GM21619 (cell line): ENCODE data around the gene ANP32B.
"Not testable (repeated sequence)": the region's sequence is repeated elsewhere in the genome, so short reads cannot be mapped to it uniquely, and the experiment has no call there.

Experiments
- ATAC-seq: cut with Tn5 transposase; IDR thresholded peaks from one replicate; pipeline ENCODE4 v1.9.1; 2021; ENCODE audit not compliant: unreplicated experiment

The ANP32B gene

DNA sequence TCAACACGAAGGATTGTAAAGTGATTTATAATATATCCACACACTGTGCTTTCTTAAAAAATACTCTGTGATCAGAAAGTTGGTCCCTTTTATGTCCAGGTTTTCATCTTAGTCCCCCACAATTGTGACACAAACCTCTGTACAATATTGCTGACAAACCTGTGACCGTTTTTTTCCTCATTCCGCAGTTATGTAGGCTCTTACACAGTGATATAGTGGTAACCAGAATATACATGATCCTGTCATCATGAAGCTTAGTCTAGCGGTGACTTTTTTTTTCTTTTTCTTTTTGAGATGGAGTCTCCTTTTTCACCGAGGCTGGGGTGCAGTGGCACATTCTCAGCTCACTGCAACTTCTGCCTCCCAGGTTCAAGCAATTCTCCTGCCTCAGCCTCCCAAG, 8.7 kb downstream of the ANP32B start:
- no peak for ATAC-seq

DNA sequence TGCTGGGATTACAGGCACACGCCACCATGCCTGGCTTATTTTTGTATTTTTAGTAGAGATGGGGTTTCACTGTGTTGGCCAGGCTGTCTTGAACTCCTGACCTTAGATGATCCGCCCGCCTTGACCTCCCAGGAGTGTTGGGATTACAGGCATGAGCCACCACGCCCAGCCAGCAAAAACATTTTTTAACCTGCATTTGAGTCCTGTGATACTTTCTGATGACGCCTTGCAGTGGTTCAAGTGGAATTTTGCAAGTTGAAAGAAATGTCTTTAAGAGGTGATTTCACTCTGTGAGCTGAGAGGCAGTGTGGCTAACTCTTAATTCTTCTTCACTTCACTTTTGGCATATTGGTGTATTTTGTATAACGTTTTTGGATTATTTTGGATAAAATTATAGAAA, 9.1 kb downstream of the ANP32B start:
- no peak for ATAC-seq

DNA sequence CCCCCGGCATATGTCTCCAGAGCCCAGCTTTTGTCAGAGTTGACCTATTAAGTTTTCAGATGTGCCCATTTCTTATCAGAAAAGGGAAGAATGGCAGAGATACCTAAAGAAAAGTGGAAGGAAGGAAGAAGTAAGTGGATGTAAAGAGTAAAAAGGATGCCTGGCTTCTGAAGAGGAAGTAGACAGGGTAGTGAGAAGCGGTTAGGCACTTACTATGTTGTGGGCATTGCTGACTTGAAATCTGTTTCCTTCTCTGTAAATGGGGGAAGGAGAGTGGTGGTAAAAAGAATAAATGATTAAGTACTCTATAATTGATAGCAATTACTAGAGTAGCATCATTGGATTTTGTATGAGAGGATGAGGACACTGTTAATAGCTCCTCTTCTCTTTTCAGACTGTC, 9.9 kb downstream of the ANP32B start:
- no peak for ATAC-seq

DNA sequence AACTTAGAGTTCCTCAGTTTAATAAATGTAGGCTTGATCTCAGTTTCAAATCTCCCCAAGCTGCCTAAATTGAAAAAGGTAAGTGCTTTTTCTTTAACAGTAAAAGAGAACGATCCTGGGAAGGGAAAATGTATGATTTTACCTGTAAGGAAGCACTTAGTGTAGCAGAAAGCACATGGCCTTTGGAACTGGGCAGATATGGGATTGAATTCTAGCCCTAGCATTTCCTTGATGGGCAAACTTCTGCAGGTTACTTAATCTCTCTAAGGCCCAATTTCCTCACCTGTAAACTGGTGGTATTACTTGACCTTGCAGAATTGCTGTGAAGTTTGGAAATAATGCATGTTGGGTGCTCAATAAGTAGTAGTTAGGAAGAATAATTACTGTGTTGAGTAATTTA, 11.6 kb downstream of the ANP32B start:
- no peak for ATAC-seq

DNA sequence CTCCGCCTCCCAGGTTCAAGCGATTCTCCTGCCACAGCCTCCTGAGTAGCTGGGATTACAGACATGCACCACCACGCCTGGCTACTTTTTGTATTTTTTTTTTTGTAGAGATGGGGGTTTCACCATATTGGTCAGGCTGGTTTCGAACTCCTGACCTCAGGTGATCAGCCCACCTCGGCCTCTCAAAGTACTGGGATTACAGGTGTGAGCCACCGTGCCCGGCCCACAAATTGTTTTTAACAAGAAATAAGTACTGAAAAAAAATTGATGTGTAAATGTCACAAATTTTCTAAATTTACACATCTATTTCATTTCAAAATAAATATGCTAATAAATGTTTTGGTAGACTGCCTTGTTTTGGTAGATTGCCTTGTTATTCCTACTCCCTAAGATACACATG, 13.5 kb downstream of the ANP32B start:
- ATAC-seq, result not testable (repeated sequence)

DNA sequence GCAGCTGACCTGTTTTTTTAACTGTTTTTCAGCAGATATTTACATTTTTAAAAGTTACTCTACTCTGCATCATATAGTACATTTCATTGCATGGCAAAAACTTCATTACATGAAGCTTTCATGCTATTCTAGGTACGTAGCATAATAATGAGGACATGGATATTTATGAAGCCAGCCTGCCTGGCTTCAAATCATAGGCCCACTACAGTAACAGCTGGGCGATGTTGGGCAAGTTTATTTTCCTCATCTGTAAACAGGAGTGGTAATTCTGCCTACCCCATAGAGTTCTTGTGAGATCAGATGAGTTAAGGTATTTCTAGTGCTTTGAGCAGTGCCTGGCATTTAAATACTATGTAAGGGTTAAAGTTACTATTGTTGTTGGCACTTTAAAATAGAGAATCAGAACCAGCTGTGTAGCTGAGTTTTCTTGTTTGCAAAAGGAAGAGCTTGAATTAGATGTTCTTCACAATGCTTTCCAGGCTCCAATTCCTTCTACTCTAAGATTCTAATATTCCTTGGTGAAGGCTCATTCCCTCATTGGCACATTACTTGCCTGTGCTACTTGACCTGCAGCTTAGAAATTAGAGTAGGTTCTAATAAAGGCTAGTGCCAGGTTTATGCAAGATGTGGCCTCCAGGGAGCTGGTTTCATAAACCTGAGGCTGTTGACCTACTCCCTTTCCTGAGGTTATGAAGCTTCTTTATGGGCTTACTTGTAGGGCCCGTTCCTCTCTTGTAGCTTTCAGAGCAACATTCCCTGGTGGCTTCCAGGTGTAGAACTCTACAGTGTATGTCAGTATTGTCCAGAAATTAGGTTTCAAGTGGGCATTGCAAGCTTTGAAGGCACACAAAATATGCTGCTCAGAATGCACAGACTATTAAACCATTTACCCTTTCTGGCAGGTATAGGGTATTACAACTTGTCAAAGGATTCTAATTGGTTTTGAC, 14.5 kb downstream of the ANP32B start:
- no peak for ATAC-seq

DNA sequence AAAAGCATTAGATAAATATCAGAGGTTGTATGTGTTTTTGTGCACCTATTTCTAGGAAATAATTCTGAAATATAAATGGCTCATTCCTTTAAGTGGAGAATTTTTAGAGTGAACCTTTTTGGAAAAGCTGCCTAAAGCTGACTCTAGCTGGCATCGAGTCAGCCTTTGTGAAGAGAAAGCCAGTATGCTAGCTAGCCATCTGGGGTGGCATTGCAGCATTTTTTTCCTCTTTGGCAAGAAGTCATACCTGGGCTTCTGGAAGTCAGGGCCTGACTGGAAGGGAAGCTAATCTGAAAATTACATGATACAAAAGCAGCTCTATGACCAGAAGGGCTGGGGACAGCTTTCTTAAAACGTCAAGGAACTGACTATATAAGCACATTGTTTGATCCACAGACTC, 19.7 kb downstream of the ANP32B start:
- ATAC-seq, result no peak

DNA sequence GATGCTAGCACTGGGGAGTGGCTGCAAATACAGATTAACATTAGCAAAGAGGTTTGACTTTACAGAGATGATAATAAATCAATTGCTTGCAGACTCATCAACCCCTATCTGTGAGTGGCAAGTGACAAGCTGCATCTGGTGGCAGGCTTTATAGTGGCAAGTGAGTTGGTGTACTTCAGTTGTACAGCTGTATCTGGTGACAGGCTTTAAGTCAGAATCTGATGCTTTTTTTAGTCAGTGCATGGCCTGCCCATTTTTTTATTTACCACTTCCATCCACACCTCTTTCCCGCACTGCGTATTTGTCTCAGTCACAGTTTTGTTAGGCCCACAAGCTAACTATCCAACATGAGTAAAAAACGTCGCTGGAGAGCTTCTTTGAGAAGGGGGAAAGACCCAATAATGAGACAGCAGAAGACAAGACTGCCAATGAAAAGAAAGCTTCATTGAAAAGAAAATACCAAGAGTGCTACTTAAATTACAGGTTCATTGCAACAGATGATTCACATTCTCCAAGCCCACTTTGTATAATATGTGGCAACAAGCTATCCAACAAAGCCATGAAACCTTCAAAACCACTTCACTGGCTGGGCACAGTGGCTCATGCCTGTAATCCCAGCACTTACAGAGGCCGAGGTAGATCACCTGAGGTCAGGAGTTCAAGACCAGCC, 23.1 kb downstream of the ANP32B start:
- ATAC-seq, result no peak

DNA sequence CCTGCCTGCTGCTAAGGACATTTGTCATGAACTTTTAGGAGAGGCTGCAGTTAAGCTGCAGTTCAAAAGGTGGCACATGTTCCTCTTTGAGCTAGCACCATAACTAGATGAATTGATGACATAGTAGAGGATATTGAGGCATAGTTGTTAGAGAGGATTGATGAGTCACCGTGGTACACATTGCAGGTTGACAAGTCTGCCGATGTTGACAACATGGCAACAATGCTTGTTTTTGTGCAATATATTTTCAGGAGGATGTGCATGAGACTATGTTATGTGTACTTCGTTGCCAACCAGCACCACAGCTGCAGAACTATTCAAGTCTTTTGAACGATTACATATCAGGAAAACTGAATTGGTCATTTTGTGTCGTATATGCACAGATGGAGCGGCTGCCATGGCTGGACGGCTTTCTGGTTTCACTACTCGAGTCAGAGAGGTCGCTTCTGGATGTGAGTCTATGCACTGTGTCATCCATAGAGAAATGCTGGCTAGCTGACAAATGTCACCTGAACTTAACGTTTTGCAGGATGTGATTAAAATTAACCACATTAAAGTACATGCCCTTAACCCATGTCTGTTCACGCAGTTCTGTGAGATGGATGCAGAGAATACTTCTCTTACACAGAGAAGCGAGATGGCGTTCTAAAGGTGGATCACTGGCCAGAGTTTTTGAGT, 24.2 kb downstream of the ANP32B start:
- ATAC-seq, result no peak

DNA sequence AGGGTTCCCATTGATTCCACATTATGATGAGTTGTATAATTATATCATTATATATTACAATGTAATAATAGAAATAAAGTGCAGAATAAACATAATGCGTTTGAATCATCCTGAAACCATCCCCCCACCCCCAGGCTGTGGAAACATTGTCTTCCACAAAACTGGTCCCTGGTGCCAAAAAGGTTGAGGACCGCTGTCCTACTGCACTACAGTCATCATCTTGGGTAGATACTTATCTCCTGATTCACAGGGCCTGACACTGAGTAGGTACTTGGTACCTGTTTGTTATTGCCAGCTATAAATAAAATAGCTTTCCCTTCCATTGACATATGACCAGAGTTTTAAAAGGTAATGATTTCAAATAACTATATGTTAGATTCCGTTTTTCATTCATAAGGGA, 25.6 kb downstream of the ANP32B start:
- ATAC-seq, result no peak

DNA sequence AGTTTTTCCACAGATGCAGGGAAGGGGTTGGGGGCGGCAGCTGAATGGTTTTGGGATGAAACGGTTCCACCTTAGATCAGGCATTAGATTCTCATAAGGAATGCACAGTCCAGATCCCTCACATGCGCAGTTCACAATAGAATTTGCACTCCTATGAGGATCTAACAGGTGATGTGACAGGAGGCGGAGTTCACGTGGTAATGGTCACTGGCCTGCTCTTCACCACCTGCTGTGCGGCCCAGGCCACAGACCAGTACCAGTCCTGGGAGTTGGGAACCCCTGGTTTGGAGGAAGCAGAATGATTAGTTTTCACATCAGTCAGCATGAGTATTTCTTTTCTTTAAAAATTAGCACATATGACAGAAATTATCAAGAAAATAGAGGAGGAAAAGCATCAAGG, 26.3 kb downstream of the ANP32B start:
- ATAC-seq, result no peak

DNA sequence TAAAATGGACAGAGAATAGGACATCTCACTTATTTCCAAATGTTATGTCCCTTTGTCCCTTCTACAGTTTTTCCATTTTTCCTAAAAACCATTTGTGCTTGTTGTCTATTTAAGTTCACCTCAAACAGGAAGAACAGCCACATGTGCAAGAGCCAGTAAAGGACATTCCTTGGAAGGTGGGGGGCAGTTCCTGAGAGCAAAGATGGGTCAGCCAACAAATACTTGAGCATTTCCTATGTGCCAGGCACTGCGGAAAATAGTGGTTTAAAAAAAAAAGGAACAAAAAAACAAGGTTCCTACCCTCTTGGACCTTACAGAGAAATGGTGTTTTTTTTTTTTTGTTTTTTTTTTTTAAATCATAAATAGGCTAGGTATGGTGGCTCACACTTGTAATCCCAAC, 26.8 kb downstream of the ANP32B start:
- no peak for ATAC-seq

DNA sequence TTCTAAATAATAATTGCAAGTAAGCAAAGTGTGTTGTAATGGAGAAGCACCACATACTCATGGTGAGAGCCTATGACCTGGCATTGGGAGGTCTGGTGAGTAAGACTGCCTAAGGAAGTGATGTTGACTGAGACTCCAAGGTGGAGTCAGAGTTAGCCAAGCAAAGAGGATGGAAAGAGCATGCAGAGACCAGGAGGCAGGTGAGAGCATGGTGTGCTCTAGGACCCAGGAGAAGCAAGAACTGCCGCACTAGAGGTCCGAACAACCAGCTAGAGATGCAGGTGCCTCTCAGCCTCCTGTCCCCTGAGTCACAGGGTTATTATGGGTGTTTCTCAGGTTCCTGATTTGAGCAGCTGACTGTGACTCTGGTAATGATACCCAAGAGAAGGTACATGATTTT, 27.3 kb downstream of the ANP32B start:
- peak; percentile 92 for ATAC-seq

DNA sequence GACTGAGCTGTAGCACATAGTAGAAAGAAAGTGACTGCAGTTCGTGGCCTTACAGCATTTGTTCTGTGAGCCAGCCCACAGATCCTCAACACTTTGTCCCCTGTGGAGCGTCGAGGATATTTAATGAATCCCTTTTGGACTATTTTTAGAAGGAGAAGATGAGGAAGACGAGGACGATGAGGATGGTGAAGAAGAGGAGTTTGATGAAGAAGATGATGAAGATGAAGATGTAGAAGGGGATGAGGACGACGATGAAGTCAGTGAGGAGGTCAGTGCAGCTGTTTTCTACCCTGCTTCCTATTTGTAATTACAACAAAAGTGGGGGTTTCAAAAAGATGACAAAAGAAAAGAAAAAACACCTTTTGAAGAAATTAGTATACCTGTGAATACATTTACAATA, 28.0 kb downstream of the ANP32B start:
- ATAC-seq, result no peak

DNA sequence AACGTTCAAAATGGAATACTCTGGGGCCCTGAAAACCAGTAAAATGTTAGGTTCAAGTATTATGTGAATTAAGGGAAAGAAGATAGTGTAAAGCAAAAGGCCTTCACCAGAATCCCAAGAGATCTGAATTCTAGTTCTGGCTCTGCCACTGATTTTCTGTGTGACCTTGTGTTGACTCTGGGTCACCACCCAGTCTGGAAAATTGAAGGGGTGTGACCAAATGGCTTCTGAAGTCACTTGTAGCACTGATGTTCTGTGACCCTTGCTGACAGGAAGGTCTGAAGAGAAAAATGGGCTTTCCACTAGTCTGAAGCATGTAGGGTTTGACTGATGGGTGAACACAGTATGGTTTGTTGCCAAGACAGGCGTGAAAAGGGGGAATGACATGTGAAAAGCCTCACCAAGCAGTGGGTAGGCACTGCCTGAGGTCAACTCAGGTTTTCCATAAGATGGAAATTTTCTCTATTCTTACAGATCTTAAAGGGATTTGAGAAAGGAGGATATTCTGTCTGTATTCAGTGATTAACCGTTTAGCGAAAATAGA, 33.1 kb downstream of the ANP32B start:
- ATAC-seq, result no peak

DNA sequence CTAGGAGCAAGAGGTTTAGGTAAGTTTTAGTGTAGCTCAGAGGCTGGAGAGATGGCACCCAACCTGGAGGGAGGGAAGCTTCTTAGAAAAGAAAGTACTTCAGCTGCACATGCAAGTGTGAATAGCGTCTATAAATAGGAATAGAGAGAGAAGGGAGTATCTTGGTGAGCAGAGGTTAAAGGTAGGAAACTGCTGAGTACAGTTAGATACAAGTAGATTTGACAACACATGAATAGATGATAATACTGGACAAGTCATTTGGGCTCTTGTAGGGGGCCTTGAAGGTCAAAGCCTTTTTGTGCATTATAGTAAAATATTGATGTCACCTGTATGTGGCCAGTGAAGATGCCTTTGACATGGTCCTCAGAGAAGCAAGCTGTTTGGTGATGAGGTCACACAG, 34.2 kb downstream of the ANP32B start:
- ATAC-seq, result no peak

DNA sequence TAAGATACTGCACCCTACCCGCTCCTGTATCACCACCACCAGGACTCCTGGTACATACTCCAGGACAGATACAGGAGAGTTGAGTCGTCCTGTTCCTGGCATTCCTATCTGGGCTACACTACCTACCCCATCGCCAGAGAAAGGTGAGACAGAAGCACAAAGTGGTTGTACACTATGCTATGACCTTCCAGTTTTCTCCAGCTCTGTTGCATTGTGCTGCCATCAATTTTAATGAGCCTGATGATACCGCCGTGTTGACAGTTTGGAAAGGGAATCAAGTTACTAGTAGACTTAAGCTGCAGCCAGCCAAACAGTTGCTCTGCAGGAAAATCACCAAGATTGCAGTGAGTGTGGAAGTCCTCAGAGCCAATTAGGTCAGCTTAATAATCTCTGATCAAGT, 35.2 kb downstream of the ANP32B start:
- no peak for ATAC-seq

DNA sequence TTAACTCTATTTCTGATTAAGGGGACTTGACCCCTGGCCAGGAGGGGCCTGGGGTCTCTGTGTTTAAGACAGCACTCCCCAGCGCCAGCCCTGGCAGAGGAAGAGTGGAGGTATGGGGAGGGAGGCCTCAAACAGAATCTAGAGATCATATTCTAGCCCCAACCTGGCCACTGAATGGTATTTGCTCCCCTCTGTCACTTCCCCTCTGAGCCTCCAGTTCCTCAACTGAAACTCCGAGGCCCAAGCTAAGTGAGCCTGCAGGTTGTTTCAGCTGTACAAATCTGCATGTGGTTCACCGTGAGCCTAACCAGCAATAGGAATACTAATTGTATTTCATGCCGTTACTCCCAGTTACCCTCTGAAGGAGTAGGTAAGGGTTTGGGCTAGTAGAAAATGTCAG, 36.0 kb downstream of the ANP32B start:
- no peak for ATAC-seq

DNA sequence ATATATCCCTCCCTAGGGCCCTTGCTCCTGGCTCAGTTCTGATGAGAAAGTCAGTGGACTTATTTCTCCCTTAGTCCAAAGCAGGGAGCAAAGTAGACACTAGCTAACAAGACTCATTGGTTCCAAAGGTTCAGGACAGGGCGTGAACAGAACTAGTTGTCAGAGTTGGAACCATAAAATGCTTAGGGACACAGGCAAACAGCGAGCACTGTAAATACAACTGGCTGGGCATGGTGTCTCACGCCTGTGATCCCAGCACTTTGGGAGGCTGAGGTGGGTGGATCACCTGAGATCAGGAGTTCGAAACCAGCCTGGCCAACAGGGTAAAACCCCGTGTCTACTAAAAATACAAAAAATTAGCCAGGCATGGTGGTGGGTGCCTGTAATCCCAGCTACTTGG, 36.7 kb downstream of the ANP32B start:
- not testable (repeated sequence) for ATAC-seq

DNA sequence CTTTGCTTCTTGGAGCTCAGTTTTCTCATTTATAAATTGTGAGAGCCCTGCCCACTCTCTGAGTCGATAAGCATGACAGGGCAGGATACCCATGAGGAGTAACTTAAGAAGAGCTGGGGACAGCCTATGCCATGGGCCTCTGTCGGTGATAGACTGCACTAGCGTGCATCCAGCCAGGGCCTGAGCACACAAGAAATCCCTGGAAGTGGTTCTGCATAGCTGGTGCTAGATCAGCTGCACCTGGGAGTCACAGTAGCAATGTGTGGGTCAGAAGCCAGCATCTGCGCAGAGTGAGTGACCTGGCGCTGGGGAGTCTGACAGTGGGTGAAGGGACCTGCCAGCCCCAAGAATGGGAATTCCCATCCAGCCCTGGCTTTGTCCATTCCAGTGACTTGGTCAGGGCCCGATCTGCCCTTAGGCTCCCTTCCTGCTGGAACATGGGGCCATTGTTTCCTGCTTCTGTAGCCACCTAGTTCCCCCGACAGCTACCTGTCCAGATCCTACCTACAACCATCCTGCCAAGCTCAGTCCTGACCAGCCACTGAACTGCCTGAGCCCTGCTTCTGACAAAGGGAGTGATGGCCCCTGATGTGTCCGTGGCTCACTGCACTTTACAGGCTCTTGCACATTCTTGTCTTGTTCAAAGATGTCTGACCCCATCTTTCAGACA, 37.5 kb downstream of the ANP32B start:
- no peak for ATAC-seq
